ENCODE measurements around the gene ANKRD65.

DNA sequence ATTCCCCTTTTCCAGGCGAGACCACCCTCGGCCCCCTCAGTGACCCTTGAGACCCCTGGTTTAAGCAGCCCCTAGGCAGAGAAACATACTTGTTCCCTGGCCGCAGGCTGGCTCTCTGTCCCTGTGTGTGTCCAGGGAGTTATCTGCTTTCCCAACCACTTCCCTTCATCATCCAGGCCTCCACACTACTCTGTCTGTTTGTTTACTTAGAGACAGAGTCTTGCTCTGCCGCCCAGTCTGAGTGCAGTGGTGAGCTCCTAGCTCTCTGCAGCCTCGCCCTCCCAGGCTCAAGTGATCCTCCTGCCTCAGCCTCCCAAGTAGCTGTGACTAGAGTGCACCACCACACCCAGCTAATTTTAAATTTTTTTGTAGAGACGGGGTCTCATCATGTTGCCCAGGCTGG lies 8.6 kb upstream of the ANKRD65 start:
- TF ChIP-seq CTCF (IDR thresholded peaks at IDR 0.05), result no peak
- TF ChIP-seq POLR2A (IDR thresholded peaks at IDR 0.05), result no peak
